ENCODE results near the gene DMWD. TPM values are rescaled to one million over a fixed set of nuclear protein-coding genes. Genes with fewer than 3 reads are reported as not detected.

DMWD gene
- total RNA-seq, 1 experiment from 2014 or later: 34.9 TPM

GRCh38 chr19:45758921-45759320 lies 33.7 kb downstream of the DMWD start:
- ATAC-seq: no peak
- Histone ChIP-seq H3K9ac (ENCODE audit: low read length) (no peak overlapping the region), H2AFZ (ENCODE audit: low read length) (no peak overlapping the region), H3K4me1 (ENCODE audit: insufficient read depth, low read length) (no peaks in the 10 kb centered on the region), H3K36me3 (ENCODE audit: low read depth, low read length) (no peaks in the 10 kb centered on the region), H3K9me3 (ENCODE audit: low read length) (no peaks in the 10 kb centered on the region), H3K9me2 (replicated peaks; ENCODE audit: low read length) (no peaks in the 10 kb centered on the region), H3K4me3 (ENCODE audit: low read length) (no peak overlapping the region), H3K79me2 (ENCODE audit: low read length) (no peaks in the 10 kb centered on the region), H3F3A (ENCODE audit: low read length, unreplicated experiment) (no peaks in the 10 kb centered on the region), H3K27ac (ENCODE audit: low read length) (no peak overlapping the region), H3K4me2 (ENCODE audit: low read length) (no peak overlapping the region), H3K27me3 (ENCODE audit: low read length) (no peaks in the 10 kb centered on the region), H4K20me1 (ENCODE audit: low read length) (no peaks in the 10 kb centered on the region)
- intact Hi-C loops (cut with micrococcal nuclease): no loop called here
- ChIA-PET CTCF (no interaction called here), POLR2A (ENCODE audit: unreplicated experiment) (no interaction called here)
- no TSS peak for BruUV-seq (replicated peaks)
- TF ChIP-seq, protein P1, sequence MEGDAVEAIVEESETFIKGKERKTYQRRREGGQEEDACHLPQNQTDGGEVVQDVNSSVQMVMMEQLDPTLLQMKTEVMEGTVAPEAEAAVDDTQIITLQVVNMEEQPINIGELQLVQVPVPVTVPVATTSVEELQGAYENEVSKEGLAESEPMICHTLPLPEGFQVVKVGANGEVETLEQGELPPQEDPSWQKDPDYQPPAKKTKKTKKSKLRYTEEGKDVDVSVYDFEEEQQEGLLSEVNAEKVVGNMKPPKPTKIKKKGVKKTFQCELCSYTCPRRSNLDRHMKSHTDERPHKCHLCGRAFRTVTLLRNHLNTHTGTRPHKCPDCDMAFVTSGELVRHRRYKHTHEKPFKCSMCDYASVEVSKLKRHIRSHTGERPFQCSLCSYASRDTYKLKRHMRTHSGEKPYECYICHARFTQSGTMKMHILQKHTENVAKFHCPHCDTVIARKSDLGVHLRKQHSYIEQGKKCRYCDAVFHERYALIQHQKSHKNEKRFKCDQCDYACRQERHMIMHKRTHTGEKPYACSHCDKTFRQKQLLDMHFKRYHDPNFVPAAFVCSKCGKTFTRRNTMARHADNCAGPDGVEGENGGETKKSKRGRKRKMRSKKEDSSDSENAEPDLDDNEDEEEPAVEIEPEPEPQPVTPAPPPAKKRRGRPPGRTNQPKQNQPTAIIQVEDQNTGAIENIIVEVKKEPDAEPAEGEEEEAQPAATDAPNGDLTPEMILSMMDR (conservative IDR thresholded peaks at IDR 0.05; ENCODE audit: low read depth, low read length): no peak
- TF ChIP-seq EZH2phosphoT487 (IDR thresholded peaks at IDR 0.05; ENCODE audit: borderline replicate concordance, low read length): no peak
- TF ChIP-seq EZH2 (IDR thresholded peaks at IDR 0.05; ENCODE audit: low read length, unreplicated experiment): no peak
- DNase-seq: no peak

DNA sequence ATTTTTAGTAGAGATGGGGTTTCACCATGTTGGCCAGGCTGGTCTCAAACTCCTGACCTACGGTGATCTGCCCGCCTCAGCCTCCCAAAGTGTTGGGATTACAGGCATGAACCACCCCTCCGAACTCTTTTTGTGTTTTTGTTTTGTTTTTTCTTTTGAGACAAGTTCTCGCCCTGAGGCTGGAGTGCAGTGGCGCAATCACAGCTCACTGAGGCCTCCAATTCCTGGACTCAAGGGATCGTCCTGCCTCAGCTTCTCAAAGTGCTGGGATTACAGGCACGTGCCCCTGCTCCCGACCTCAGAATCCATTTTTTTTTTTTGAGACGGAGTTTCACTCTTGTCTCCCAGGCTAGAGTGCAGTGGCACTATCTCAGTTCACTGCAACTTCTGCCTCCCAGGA lies 35.0 kb downstream of the DMWD start:
- Histone ChIP-seq H3K27me3 (ENCODE audit: low read length) (no peaks in the 10 kb centered on the region), H3K79me2 (ENCODE audit: low read length) (no peaks in the 10 kb centered on the region), H3K9ac (ENCODE audit: low read length) (no peak overlapping the region), H3K4me3 (ENCODE audit: low read length) (no peak overlapping the region), H3K9me2 (replicated peaks; ENCODE audit: low read length) (no peaks in the 10 kb centered on the region), H3K36me3 (ENCODE audit: low read depth, low read length) (no peaks in the 10 kb centered on the region), H3F3A (ENCODE audit: low read length, unreplicated experiment) (no peaks in the 10 kb centered on the region), H3K4me1 (ENCODE audit: insufficient read depth, low read length) (no peaks in the 10 kb centered on the region), H3K27ac (ENCODE audit: low read length) (no peak overlapping the region), H3K9me3 (ENCODE audit: low read length) (no peaks in the 10 kb centered on the region), H3K4me2 (ENCODE audit: low read length) (no peak overlapping the region), H4K20me1 (ENCODE audit: low read length) (no peaks in the 10 kb centered on the region), H2AFZ (ENCODE audit: low read length) (no peak overlapping the region)
- DNase-seq (no peak), ATAC-seq (no peak)
- POLR2A ChIA-PET (ENCODE audit: unreplicated experiment): no interaction called here
- CTCF ChIA-PET: no interaction called here
- intact Hi-C loops (cut with micrococcal nuclease): no loop called here
- no peak for TF ChIP-seq EZH2 (IDR thresholded peaks at IDR 0.05; ENCODE audit: low read length, unreplicated experiment)
- TF ChIP-seq, protein P1 (conservative IDR thresholded peaks at IDR 0.05; ENCODE audit: low read depth, low read length): no peak
- no peak for TF ChIP-seq EZH2phosphoT487 (IDR thresholded peaks at IDR 0.05; ENCODE audit: borderline replicate concordance, low read length)
- no TSS peak for BruUV-seq (replicated peaks)

GRCh38 chr19:45754323-45754722 lies 38.3 kb downstream of the DMWD start:
- ChIA-PET POLR2A (ENCODE audit: unreplicated experiment) (no interaction called here), CTCF (no interaction called here)
- ATAC-seq: no peak
- Histone ChIP-seq H3K27ac (ENCODE audit: low read length) (no peak overlapping the region), H3K4me2 (ENCODE audit: low read length) (no peak overlapping the region), H3K9ac (ENCODE audit: low read length) (no peak overlapping the region), H3K27me3 (ENCODE audit: low read length) (no peaks in the 10 kb centered on the region), H3K79me2 (ENCODE audit: low read length) (no peaks in the 10 kb centered on the region), H4K20me1 (ENCODE audit: low read length) (no peaks in the 10 kb centered on the region), H2AFZ (ENCODE audit: low read length) (no peak overlapping the region), H3F3A (ENCODE audit: low read length, unreplicated experiment) (no peaks in the 10 kb centered on the region), H3K9me3 (ENCODE audit: low read length) (no peaks in the 10 kb centered on the region), H3K36me3 (ENCODE audit: low read depth, low read length) (no peaks in the 10 kb centered on the region), H3K9me2 (replicated peaks; ENCODE audit: low read length) (no peaks in the 10 kb centered on the region), H3K4me1 (ENCODE audit: insufficient read depth, low read length) (no peaks in the 10 kb centered on the region), H3K4me3 (ENCODE audit: low read length) (no peak overlapping the region)
- intact Hi-C loops (cut with micrococcal nuclease): no loop called here
- TF ChIP-seq EZH2phosphoT487 (IDR thresholded peaks at IDR 0.05; ENCODE audit: borderline replicate concordance, low read length) (no peak), EZH2 (IDR thresholded peaks at IDR 0.05; ENCODE audit: low read length, unreplicated experiment) (no peak)
- TF ChIP-seq, protein P1 (conservative IDR thresholded peaks at IDR 0.05; ENCODE audit: low read depth, low read length): no peak
- no TSS peak for BruUV-seq (replicated peaks)
- DNase-seq: no peak
